Uterus (tissue), 4 donors: ENCODE measurements around the gene STAG2. TPM values are rescaled to one million over a fixed set of nuclear protein-coding genes. Genes with fewer than 3 reads are reported as not detected.
"Not testable (repeated sequence)": the region's sequence is repeated elsewhere in the genome, so short reads cannot be mapped to it uniquely, and the experiment has no call there.

Experiments
- DNase-seq, 2 donors: peaks; one replicate each; pipeline ENCODE4 v3.0.0-alpha.2; 2019 to 2020
- H3K27ac ChIP-seq, 2 donors: fragments of 200-600 bp; sonication (generic); 1 replicate in 1 of 2; 2 replicates in 1 of 2; pipeline ENCODE4 v1.5.1; 2016 to 2018
- H3K27me3 ChIP-seq, 2 donors: fragments of 200-600 bp; sonication (generic); one replicate each; pipeline ENCODE4 v1.5.1; 2018 to 2019; ENCODE audit warnings: control low read depth in 1 of 2
- H3K36me3 ChIP-seq, 2 donors: fragments of 200-600 bp; sonication (generic); one replicate each; pipeline ENCODE4 v1.5.1; 2019; ENCODE audit warnings: control low read depth in 1 of 2
- H3K4me1 ChIP-seq, 2 donors: fragments of 200-600 bp; sonication (generic); one replicate each; pipeline ENCODE4 v1.5.1; 2018 to 2019; ENCODE audit warnings: control low read depth in 1 of 2
- H3K4me3 ChIP-seq, 2 donors: fragments of 200-600 bp; sonication (generic); 1 replicate in 1 of 2; 2 replicates in 1 of 2; pipeline ENCODE4 v1.5.1; 2018 to 2019; ENCODE audit warnings: mild to moderate bottlenecking in 1 of 2
- H3K9me3 ChIP-seq, 2 donors: fragments of 200-600 bp; sonication (generic); one replicate each; pipeline ENCODE4 v1.5.1; 2019; ENCODE audit warnings: control low read depth in 1 of 2
- CTCF ChIP-seq, 4 experiments: fragments of 200-600 bp in 2 of 4; fragments of 450-650 bp in 2 of 4; sonication (generic) in 2 of 4; IDR thresholded peaks; one replicate each; pipeline ENCODE4 v1.5.1; 2016 to 2019; ENCODE audit warnings: antibody characterized with exemption in 4 of 4, mild to moderate bottlenecking in 2 of 4, moderate library complexity in 1 of 4
- POLR2A ChIP-seq, 2 donors: fragments of 450-650 bp; IDR thresholded peaks; one replicate each; pipeline ENCODE4 v1.6.1; 2016; ENCODE audit warnings: antibody characterized with exemption in 2 of 2, mild to moderate bottlenecking in 1 of 2, moderate library complexity in 1 of 2
- intact Hi-C: fragments of 100-400 bp; cut with DNase I; formaldehyde crosslinking; loops from one replicate; pipeline ENCODE4 v1.15.1; 2023; ENCODE audit warnings: low total_unique reads
- total RNA-seq, 4 donors: library from RNA; depleted of rRNA in 3 of 4; stranded (reverse); fragments of >200 nt in 3 of 4; gene quantifications; one replicate each; pipeline versions ENCODE4 v1.1.0 to v1.2.4, GENCODE V29; 2014 to 2023
- donor health status: DM: yes; HTN: yes; CAD: no.

STAG2 gene
- total RNA-seq, 4 donors from 2014 or later: 32.5 to 170 (median 83.4) TPM

DNA sequence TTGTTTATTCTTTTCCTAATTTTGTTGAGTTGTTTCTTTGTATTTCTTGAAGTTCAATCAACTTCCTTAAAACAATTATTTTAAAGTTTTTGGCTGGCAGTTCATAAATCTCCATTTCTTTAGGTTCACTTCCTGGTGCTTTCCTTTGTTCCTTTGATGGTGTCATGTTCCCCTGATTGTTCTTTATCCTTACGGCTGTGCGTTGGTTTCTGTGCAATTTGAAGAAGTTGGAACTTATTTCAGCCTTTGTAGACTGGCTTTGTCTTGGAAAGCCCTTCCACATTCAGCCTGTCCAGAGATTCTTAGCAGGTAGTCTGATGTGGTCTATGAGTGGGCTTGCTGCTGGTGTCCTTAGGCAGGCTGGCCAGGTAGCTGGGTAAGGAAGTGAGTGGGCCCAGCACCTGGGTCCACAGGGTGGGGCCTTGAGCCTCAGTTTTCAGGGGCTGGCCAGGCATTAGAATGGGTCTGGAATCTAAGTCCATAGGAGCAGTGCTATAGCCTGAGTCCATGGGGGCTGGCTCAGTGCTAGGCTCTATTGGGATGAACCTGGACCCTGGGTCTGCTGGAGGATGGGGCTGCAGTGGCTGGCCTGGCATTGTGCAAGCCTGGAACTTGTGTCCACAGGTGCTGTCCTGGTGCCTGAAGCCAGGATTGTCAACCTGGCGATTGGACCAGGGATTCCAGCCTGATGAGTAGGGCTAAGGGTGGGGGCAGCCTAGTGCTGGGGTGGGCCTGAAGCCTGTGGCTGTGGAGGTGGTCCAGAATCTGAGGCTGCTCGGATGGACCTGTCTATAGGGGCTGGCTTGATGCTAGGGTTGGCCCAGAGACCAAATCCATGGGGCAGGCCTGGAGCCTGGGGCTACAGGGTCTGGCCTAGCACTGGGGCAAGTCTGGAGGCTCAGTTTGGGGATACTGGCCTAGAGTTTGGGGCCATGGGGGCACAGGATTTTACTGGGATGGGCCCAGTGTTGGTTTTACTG lies 152.4 kb downstream of the STAG2 start:
- Histone ChIP-seq H3K9me3 (no peaks in the 10 kb centered on the region), H3K4me3 (no peak overlapping the region), H3K27me3 (no peaks in the 10 kb centered on the region), H3K4me1 (no peaks in the 10 kb centered on the region), H3K36me3 (no peaks in the 10 kb centered on the region), H3K27ac (no peak overlapping the region)
- no peak for TF ChIP-seq POLR2A (IDR thresholded peaks at IDR 0.05)
- no peak for TF ChIP-seq CTCF (IDR thresholded peaks at IDR 0.05)
- intact Hi-C loops: no loop called here
- DNase-seq: no peak

DNA sequence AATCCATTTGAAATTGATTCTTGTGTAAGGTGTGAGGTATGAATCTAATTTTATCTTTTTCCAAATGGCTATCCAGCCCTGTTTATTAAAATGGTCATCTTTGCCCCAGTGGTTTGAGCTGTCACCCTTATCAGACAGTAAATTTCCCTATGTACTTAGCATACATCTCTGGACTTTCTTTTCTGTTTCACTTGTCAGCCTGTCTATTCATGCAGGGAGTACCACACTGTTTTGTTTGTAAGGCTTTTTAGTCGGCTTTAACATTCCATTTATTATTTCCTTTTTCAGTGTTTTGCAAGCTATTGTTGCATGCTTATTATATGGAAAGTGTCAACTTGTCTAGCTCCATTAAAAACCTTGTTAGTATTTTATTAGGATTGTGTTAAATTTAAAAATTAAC lies 155.8 kb downstream of the STAG2 start:
- H3K27me3 ChIP-seq: no peaks in the 10 kb centered on the region
- TF ChIP-seq CTCF (IDR thresholded peaks at IDR 0.05) (no peak), POLR2A (IDR thresholded peaks at IDR 0.05) (no peak)
- H3K36me3 ChIP-seq: no peaks in the 10 kb centered on the region
- DNase-seq: no peak
- no peaks in the 10 kb centered on the region for H3K9me3 ChIP-seq
- H3K4me3 ChIP-seq: no peak overlapping the region
- intact Hi-C loops: no loop called here
- H3K4me1 ChIP-seq: no peaks in the 10 kb centered on the region
- H3K27ac ChIP-seq: no peak overlapping the region

DNA sequence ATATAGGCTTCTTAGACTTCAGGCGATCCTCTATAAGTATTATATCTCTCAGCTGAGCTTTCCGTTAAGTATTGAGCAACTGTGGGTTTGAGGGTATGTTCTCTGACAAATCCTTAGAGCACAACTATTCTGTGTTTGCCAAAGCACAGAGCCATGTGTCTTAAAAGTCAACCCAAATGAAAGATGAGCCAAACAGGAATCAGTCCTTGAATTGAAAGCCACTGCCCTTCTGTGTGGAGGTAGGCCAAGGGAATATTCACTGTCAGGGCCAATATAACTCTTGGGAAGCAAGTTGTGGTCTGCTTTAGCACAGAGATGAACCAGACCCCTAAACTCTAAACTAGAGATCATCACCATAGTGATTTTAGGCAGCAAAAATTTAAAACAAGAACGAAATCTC lies 164.0 kb downstream of the STAG2 start:
- Histone ChIP-seq H3K27me3 (no peaks in the 10 kb centered on the region), H3K4me1 (no peaks in the 10 kb centered on the region), H3K36me3 (no peaks in the 10 kb centered on the region), H3K4me3 (no peak overlapping the region), H3K9me3 (no peaks in the 10 kb centered on the region), H3K27ac (no peak overlapping the region)
- no peak for DNase-seq
- TF ChIP-seq POLR2A (IDR thresholded peaks at IDR 0.05) (no peak), CTCF (IDR thresholded peaks at IDR 0.05) (no peak)
- intact Hi-C loops: no loop called here

- no peak for DNase-seq
- intact Hi-C loops: no loop called here
- Histone ChIP-seq H3K27ac (no peak overlapping the region), H3K36me3 (no peaks in the 10 kb centered on the region), H3K27me3 (no peaks in the 10 kb centered on the region), H3K9me3 (no peaks in the 10 kb centered on the region), H3K4me3 (no peak overlapping the region), H3K4me1 (no peaks in the 10 kb centered on the region)
- TF ChIP-seq POLR2A (IDR thresholded peaks at IDR 0.05) (no peak), CTCF (IDR thresholded peaks at IDR 0.05) (no peak)
Observed at GRCh38 chrX:124127496-124127895, 166.0 kb downstream of the STAG2 start.

- H3K4me3 ChIP-seq, H3K27me3 ChIP-seq, H3K27ac ChIP-seq, DNase-seq, H3K36me3 ChIP-seq, H3K4me1 ChIP-seq, intact Hi-C loops, H3K9me3 ChIP-seq: not testable (repeated sequence)
Observed at GRCh38 chrX:124132437-124132836, 170.9 kb downstream of the STAG2 start.
